Mesodermal cell (in vitro differentiated cells): ENCODE results near the gene GLUD2. TPM values are rescaled to one million over a fixed set of nuclear protein-coding genes. Genes with fewer than 3 reads are reported as not detected.
A peak's percentile ranks its signal among the peaks of the same experiment; 100 is the strongest.
"Not testable (repeated sequence)": the region's sequence is repeated elsewhere in the genome, so short reads cannot be mapped to it uniquely, and the experiment has no call there.

Experiments
- H3K27ac ChIP-seq: 2 replicates; pipeline ENCODE4 v1.7.0; 2013; ENCODE audit warnings: mild to moderate bottlenecking, low read depth, low read length, moderate library complexity; ENCODE audit not compliant: severe bottlenecking
- H3K36me3 ChIP-seq: 2 replicates; pipeline ENCODE4 v1.7.1; 2013; ENCODE audit warnings: mild to moderate bottlenecking, low read length, moderate library complexity; ENCODE audit not compliant: control insufficient read depth, insufficient read depth
- H3K4me1 ChIP-seq: one replicate; pipeline ENCODE4 v1.7.1; 2013; ENCODE audit warnings: mild to moderate bottlenecking, low read length; ENCODE audit not compliant: insufficient read depth, control insufficient read depth, poor library complexity, severe bottlenecking
- H3K4me3 ChIP-seq: 2 replicates; pipeline ENCODE4 v1.7.0; 2013; ENCODE audit warnings: low read length, control low read depth, mild to moderate bottlenecking; ENCODE audit not compliant: insufficient read depth, poor library complexity, severe bottlenecking; ENCODE audit errors: extremely low read depth
- H3K9me3 ChIP-seq: 2 replicates; pipeline ENCODE4 v1.7.1; 2013; ENCODE audit warnings: mild to moderate bottlenecking, low read length, moderate library complexity; ENCODE audit not compliant: control insufficient read depth
- WGBS, 2 experiments: methylation state at CpG; one replicate each; pipeline ENCODE4 v1.1.5; 2013; ENCODE audit warnings: missing lambda C conversion rate in 2 of 2; ENCODE audit not compliant: insufficient coverage in 2 of 2; 5-methylcytosine and 5-hydroxymethylcytosine counted together
- polyA plus RNA-seq, 2 experiments: library from polyadenylated mRNA; stranded (reverse); fragments of 50-300 nt; gene quantifications; one replicate each; pipeline ENCODE4 v1.2.3, GENCODE V29; 2013

The GLUD2 gene
- 1.2 TPM for polyA plus RNA-seq (2013, experiment 1 of 2)
- polyA plus RNA-seq (2013, experiment 2 of 2), result 1.5 TPM

GRCh38 chrX:121047441-121048419, at the start of gene GLUD2:
Gene GLUD2, plus strand, starts transcription at chrX:121047610. Its CDS starts 75 bp downstream, at chrX:121047685.
- 14 to 21% methylated on average over 14 to 30 of the region's 82 CpGs for WGBS, 2 experiments
- H3K9me3 ChIP-seq, H3K36me3 ChIP-seq, H3K4me1 ChIP-seq, H3K27ac ChIP-seq: not testable (repeated sequence)
- peak within 1 kb of the TSS; percentile 33 for H3K4me3 ChIP-seq

- H3K27ac ChIP-seq, result no peak overlapping the region
- WGBS, 2 experiments, result 100% methylated on average over 2 of the region's 3 CpGs; no CpG with 5 or more reads in 1 of the 2 experiments
- no peaks in the 10 kb centered on the region for H3K4me1 ChIP-seq
- H3K36me3 ChIP-seq, result no peaks in the 10 kb centered on the region
- no peak overlapping the region for H3K4me3 ChIP-seq
- no peaks in the 10 kb centered on the region for H3K9me3 ChIP-seq
Measured at GRCh38 chrX:120999413-120999812, 48.0 kb upstream of the GLUD2 start.

GRCh38 chrX:121000589-121000988, 46.8 kb upstream of the GLUD2 start:
- no peak overlapping the region for H3K27ac ChIP-seq
- H3K36me3 ChIP-seq, result no peaks in the 10 kb centered on the region
- no CpG with 5 or more reads among the region's 4 CpGs for WGBS, 2 experiments
- H3K9me3 ChIP-seq, result no peaks in the 10 kb centered on the region
- H3K4me3 ChIP-seq, result no peak overlapping the region
- no peaks in the 10 kb centered on the region for H3K4me1 ChIP-seq

- Histone ChIP-seq H3K36me3 (no peaks in the 10 kb centered on the region), H3K4me3 (no peak overlapping the region), H3K27ac (no peak overlapping the region), H3K9me3 (no peaks in the 10 kb centered on the region), H3K4me1 (no peaks in the 10 kb centered on the region)
- no CpG with 5 or more reads among the region's 1 CpG for WGBS, 2 experiments
Measured at GRCh38 chrX:121008920-121009319, 38.5 kb upstream of the GLUD2 start.

- WGBS, 2 experiments, result 84% methylated on average over 2 of the region's 3 CpGs; no CpG with 5 or more reads in 1 of the 2 experiments
Measured at GRCh38 chrX:121009764-121010163, 37.6 kb upstream of the GLUD2 start.

GRCh38 chrX:121010218-121010617, 37.2 kb upstream of the GLUD2 start:
- 86% methylated on average over 3 of the region's 4 CpGs; no CpG with 5 or more reads in 1 of the 2 experiments for WGBS, 2 experiments
- no peaks in the 10 kb centered on the region for H3K9me3 ChIP-seq
- H3K4me3 ChIP-seq, result no peak overlapping the region
- no peaks in the 10 kb centered on the region for H3K36me3 ChIP-seq
- H3K4me1 ChIP-seq, result no peaks in the 10 kb centered on the region
- H3K27ac ChIP-seq, result no peak overlapping the region

More at GRCh38 chrX:121009764-121010163, 37.6 kb upstream of the GLUD2 start:
- no peaks in the 10 kb centered on the region for H3K4me1 ChIP-seq
- no peaks in the 10 kb centered on the region for H3K36me3 ChIP-seq
- no peaks in the 10 kb centered on the region for H3K9me3 ChIP-seq
- no peak overlapping the region for H3K27ac ChIP-seq
- H3K4me3 ChIP-seq, result no peak overlapping the region

- Histone ChIP-seq H3K9me3 (no peaks in the 10 kb centered on the region), H3K27ac (no peak overlapping the region), H3K4me3 (no peak overlapping the region), H3K36me3 (no peaks in the 10 kb centered on the region), H3K4me1 (no peaks in the 10 kb centered on the region)
- 67 to 83% methylated on average over 1 to 4 of the region's 7 CpGs for WGBS, 2 experiments
Measured at GRCh38 chrX:121011254-121011653, 36.2 kb upstream of the GLUD2 start.

- H3K4me3 ChIP-seq, result no peak overlapping the region
- H3K36me3 ChIP-seq, result no peaks in the 10 kb centered on the region
- H3K9me3 ChIP-seq, result no peaks in the 10 kb centered on the region
- H3K4me1 ChIP-seq, result no peaks in the 10 kb centered on the region
- no peak overlapping the region for H3K27ac ChIP-seq
Measured at GRCh38 chrX:121013897-121014455, 33.4 kb upstream of the GLUD2 start.

GRCh38 chrX:121014826-121015225, 32.6 kb upstream of the GLUD2 start:
- Histone ChIP-seq H3K4me3 (no peak overlapping the region), H3K9me3 (no peaks in the 10 kb centered on the region)
- no CpG with 5 or more reads among the region's 2 CpGs for WGBS, 2 experiments

GRCh38 chrX:121028419-121028818, 19.0 kb upstream of the GLUD2 start:
- WGBS, 2 experiments, result no CpG with 5 or more reads among the region's 1 CpG
- Histone ChIP-seq H3K4me3 (no peak overlapping the region), H3K9me3 (no peaks in the 10 kb centered on the region), H3K27ac (no peak overlapping the region), H3K4me1 (no peaks in the 10 kb centered on the region), H3K36me3 (no peaks in the 10 kb centered on the region)

More at GRCh38 chrX:121014826-121015225, 32.6 kb upstream of the GLUD2 start:
- H3K4me1 ChIP-seq, result no peaks in the 10 kb centered on the region
- no peaks in the 10 kb centered on the region for H3K36me3 ChIP-seq
- H3K27ac ChIP-seq, result no peak overlapping the region
